Measurements from ENCODE around the gene RYR3.

RYR3 gene

GRCh38 chr15:33328106-33328505, 17.3 kb downstream of the RYR3 start:
- no peak overlapping the region for H3K4me2 ChIP-seq (ENCODE audit: low read depth, low read length, poor library complexity, severe bottlenecking)
- no peaks in the 10 kb centered on the region for H4K20me1 ChIP-seq (ENCODE audit: low read depth, low read length)
- no peaks in the 10 kb centered on the region for H3K79me2 ChIP-seq (ENCODE audit: insufficient read depth, low read length)
- H3K9me2 ChIP-seq (replicated peaks; ENCODE audit: insufficient read depth, low read length), result no peaks in the 10 kb centered on the region
- no peak overlapping the region for H3K4me3 ChIP-seq (ENCODE audit: insufficient read depth, low read length, poor library complexity, severe bottlenecking)
- no peak overlapping the region for H3K9ac ChIP-seq (ENCODE audit: low read length)
- no peaks in the 10 kb centered on the region for H3K36me3 ChIP-seq (ENCODE audit: low read length)
- no peaks in the 10 kb centered on the region for H3K9me3 ChIP-seq (ENCODE audit: insufficient read depth, low read length)
- TF ChIP-seq, protein P1, sequence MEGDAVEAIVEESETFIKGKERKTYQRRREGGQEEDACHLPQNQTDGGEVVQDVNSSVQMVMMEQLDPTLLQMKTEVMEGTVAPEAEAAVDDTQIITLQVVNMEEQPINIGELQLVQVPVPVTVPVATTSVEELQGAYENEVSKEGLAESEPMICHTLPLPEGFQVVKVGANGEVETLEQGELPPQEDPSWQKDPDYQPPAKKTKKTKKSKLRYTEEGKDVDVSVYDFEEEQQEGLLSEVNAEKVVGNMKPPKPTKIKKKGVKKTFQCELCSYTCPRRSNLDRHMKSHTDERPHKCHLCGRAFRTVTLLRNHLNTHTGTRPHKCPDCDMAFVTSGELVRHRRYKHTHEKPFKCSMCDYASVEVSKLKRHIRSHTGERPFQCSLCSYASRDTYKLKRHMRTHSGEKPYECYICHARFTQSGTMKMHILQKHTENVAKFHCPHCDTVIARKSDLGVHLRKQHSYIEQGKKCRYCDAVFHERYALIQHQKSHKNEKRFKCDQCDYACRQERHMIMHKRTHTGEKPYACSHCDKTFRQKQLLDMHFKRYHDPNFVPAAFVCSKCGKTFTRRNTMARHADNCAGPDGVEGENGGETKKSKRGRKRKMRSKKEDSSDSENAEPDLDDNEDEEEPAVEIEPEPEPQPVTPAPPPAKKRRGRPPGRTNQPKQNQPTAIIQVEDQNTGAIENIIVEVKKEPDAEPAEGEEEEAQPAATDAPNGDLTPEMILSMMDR (IDR thresholded peaks at IDR 0.05; ENCODE audit: insufficient read depth, low read length, poor library complexity, severe bottlenecking), result no peak
- no peak for TF ChIP-seq EZH2phosphoT487 (conservative IDR thresholded peaks at IDR 0.05; ENCODE audit: low read length)
- no peaks in the 10 kb centered on the region for H3F3A ChIP-seq (ENCODE audit: insufficient read depth)
- no peaks in the 10 kb centered on the region for H3K27me3 ChIP-seq (ENCODE audit: low read length)
- H3K27ac ChIP-seq (ENCODE audit: low read depth, low read length), result no peak overlapping the region
- no peak overlapping the region for H2AFZ ChIP-seq (ENCODE audit: low read depth, low read length, severe bottlenecking)

- Histone ChIP-seq H3K27me3 (ENCODE audit: low read length) (no peaks in the 10 kb centered on the region), H3K4me2 (ENCODE audit: low read depth, low read length, poor library complexity, severe bottlenecking) (no peak overlapping the region)
These were observed 18.7 kb downstream of the RYR3 start for GRCh38 chr15:33329457-33329856.

GRCh38 chr15:33330931-33331330, 20.2 kb downstream of the RYR3 start:
- Histone ChIP-seq H3K4me2 (ENCODE audit: low read depth, low read length, poor library complexity, severe bottlenecking) (no peak overlapping the region), H3K27me3 (ENCODE audit: low read length) (no peaks in the 10 kb centered on the region), H3K9ac (ENCODE audit: low read length) (no peak overlapping the region), H4K20me1 (ENCODE audit: low read depth, low read length) (no peaks in the 10 kb centered on the region), H3K9me3 (ENCODE audit: insufficient read depth, low read length) (no peaks in the 10 kb centered on the region), H3K9me2 (replicated peaks; ENCODE audit: insufficient read depth, low read length) (no peaks in the 10 kb centered on the region), H3F3A (ENCODE audit: insufficient read depth) (no peaks in the 10 kb centered on the region), H3K79me2 (ENCODE audit: insufficient read depth, low read length) (no peaks in the 10 kb centered on the region), H3K27ac (ENCODE audit: low read depth, low read length) (no peak overlapping the region), H3K4me3 (ENCODE audit: insufficient read depth, low read length, poor library complexity, severe bottlenecking) (no peak overlapping the region), H3K36me3 (ENCODE audit: low read length) (no peaks in the 10 kb centered on the region), H2AFZ (ENCODE audit: low read depth, low read length, severe bottlenecking) (no peak overlapping the region)
- no peak for TF ChIP-seq EZH2phosphoT487 (conservative IDR thresholded peaks at IDR 0.05; ENCODE audit: low read length)
- TF ChIP-seq, protein P1 (IDR thresholded peaks at IDR 0.05; ENCODE audit: insufficient read depth, low read length, poor library complexity, severe bottlenecking), result no peak

More at GRCh38 chr15:33329457-33329856, 18.7 kb downstream of the RYR3 start:
- H4K20me1 ChIP-seq (ENCODE audit: low read depth, low read length), result no peaks in the 10 kb centered on the region
- TF ChIP-seq, protein P1 (IDR thresholded peaks at IDR 0.05; ENCODE audit: insufficient read depth, low read length, poor library complexity, severe bottlenecking), result no peak
- TF ChIP-seq EZH2phosphoT487 (conservative IDR thresholded peaks at IDR 0.05; ENCODE audit: low read length), result no peak
- no peaks in the 10 kb centered on the region for H3K9me3 ChIP-seq (ENCODE audit: insufficient read depth, low read length)
- no peaks in the 10 kb centered on the region for H3K9me2 ChIP-seq (replicated peaks; ENCODE audit: insufficient read depth, low read length)
- no peak overlapping the region for H3K27ac ChIP-seq (ENCODE audit: low read depth, low read length)
- H3K79me2 ChIP-seq (ENCODE audit: insufficient read depth, low read length), result no peaks in the 10 kb centered on the region
- H3F3A ChIP-seq (ENCODE audit: insufficient read depth), result no peaks in the 10 kb centered on the region
- no peak overlapping the region for H3K4me3 ChIP-seq (ENCODE audit: insufficient read depth, low read length, poor library complexity, severe bottlenecking)
- no peak overlapping the region for H3K9ac ChIP-seq (ENCODE audit: low read length)
- H2AFZ ChIP-seq (ENCODE audit: low read depth, low read length, severe bottlenecking), result no peak overlapping the region
- no peaks in the 10 kb centered on the region for H3K36me3 ChIP-seq (ENCODE audit: low read length)

Measured in SU-DHL-6 (cell line).